ENCODE measurements around the gene MRPS33. TPM values are rescaled to one million over a fixed set of nuclear protein-coding genes. Genes with fewer than 3 reads are reported as not detected.

The MRPS33 gene
- total and polyA plus RNA-seq, 4 donors, result 15.0 to 82.3 (median 36.7) TPM

GRCh38 chr7:141017555-141017954, 2.8 kb upstream of the MRPS33 start:
- Histone ChIP-seq H3K27me3 (ENCODE audit: control insufficient read depth in 4 of 4, insufficient read depth in 4 of 4, low read length in 3 of 4) (peaks cover 0 to 6% (median 0%) of the 10 kb centered on the region in 4 donors), H3K4me1 (ENCODE audit: control insufficient read depth in 4 of 4, insufficient read depth in 4 of 4, low read length in 3 of 4) (peaks cover 2 to 17% (median 14%) of the 10 kb centered on the region in 4 donors), H3K4me3 (ENCODE audit: low read depth in 1 of 3, low read length in 3 of 3) (no peak overlapping the region), H3K9ac (ENCODE audit: low read depth in 1 of 2, low read length in 2 of 2) (no peak overlapping the region), H3K36me3 (ENCODE audit: control insufficient read depth in 4 of 4, insufficient read depth in 3 of 4, low read depth in 1 of 4, low read length in 3 of 4) (no peaks in the 10 kb centered on the region), H3K9me3 (ENCODE audit: control insufficient read depth in 4 of 4, low read length in 3 of 4) (no peaks in the 10 kb centered on the region), H3K27ac (ENCODE audit: low read depth in 1 of 2, low read length in 2 of 2) (no peak overlapping the region)
- TF ChIP-seq RAD21 (IDR thresholded peaks at IDR 0.05) (no peak), JUND (IDR thresholded peaks at IDR 0.05) (no peak), YY1 (IDR thresholded peaks at IDR 0.05) (no peak), CTCF (IDR thresholded peaks at IDR 0.05; ENCODE audit: low read depth, low read length, missing input control) (no peak), MAX (IDR thresholded peaks at IDR 0.05) (no peak), GABPA (IDR thresholded peaks at IDR 0.05 in 1 of 2, conservative IDR thresholded peaks at IDR 0.05 in 1 of 2) (no peak), REST (IDR thresholded peaks at IDR 0.05) (no peak), HNF4G (IDR thresholded peaks at IDR 0.05) (no peak), NR2F2 (IDR thresholded peaks at IDR 0.05) (no peak), HNF4A (conservative IDR thresholded peaks at IDR 0.05) (no peak), ATF3 (IDR thresholded peaks at IDR 0.05) (no peak), SP1 (IDR thresholded peaks at IDR 0.05) (no peak), EGR1 (IDR thresholded peaks at IDR 0.05; ENCODE audit: low read depth in 2 of 2) (no peak), RXRA (IDR thresholded peaks at IDR 0.05) (no peak), ZBTB33 (IDR thresholded peaks at IDR 0.05) (no peak), FOXA2 (IDR thresholded peaks at IDR 0.05) (no peak), TAF1 (conservative IDR thresholded peaks at IDR 0.05) (no peak), FOXA1 (IDR thresholded peaks at IDR 0.05) (no peak)
- DNase-seq (ENCODE audit: low spot score), result no peak
- WGBS, result 86% methylated on average over 3 of the region's 3 CpGs

Data from liver (tissue), 9 donors.